Renal pelvis (tissue), 4 donors: Measurements from ENCODE around the gene PFDN6. TPM values are rescaled to one million over a fixed set of nuclear protein-coding genes. Genes with fewer than 3 reads are reported as not detected.
A peak's percentile ranks its signal among the peaks of the same experiment; 100 is the strongest.

Source experiments
- DNase-seq: peaks from one replicate; pipeline ENCODE4 v3.0.0-alpha.2; 2013
- polyA plus RNA-seq, 3 donors: library from polyadenylated mRNA; unstranded; fragments of 120-200 nt; gene quantifications; one replicate each; pipeline ENCODE4 v1.2.1, GENCODE V29; 2013; ENCODE audit not compliant: insufficient read length in 3 of 3

PFDN6 gene
- polyA plus RNA-seq, 3 donors = 74.9 to 83.0 (median 75.8) TPM

GRCh38 chr6:33289784-33290315 lies 449 bp downstream of the PFDN6 start:
- DNase-seq = no peak

GRCh38 chr6:33290459-33290858 lies 1.1 kb downstream of the PFDN6 start:
- no peak for DNase-seq

GRCh38 chr6:33292996-33293682 lies 3.7 kb downstream of the PFDN6 start:
- no peak for DNase-seq

GRCh38 chr6:33294086-33294823 lies 4.9 kb downstream of the PFDN6 start:
- no peak for DNase-seq

GRCh38 chr6:33295621-33296369 lies 6.4 kb downstream of the PFDN6 start:
- DNase-seq = no peak

- DNase-seq = no peak
Measured at GRCh38 chr6:33296797-33297405, 7.5 kb downstream of the PFDN6 start.

- DNase-seq = peak; percentile 38
Measured at GRCh38 chr6:33297406-33297955, 8.1 kb downstream of the PFDN6 start.

GRCh38 chr6:33297956-33298772 lies 8.8 kb downstream of the PFDN6 start:
- DNase-seq = peak; percentile 77

GRCh38 chr6:33298773-33299236 lies 9.4 kb downstream of the PFDN6 start, which contains the start of gene RGL2:
TSS of gene RGL2 (minus strand) at chr6:33298942. CDS start at chr6:33298610, 332 bp downstream.
- peak; percentile 69 for DNase-seq

GRCh38 chr6:33299237-33299944 lies 10.0 kb downstream of the PFDN6 start:
- peak; percentile 93 for DNase-seq

GRCh38 chr6:33301877-33302276 lies 12.5 kb downstream of the PFDN6 start:
- no peak for DNase-seq

GRCh38 chr6:33304216-33304615 lies 14.8 kb downstream of the PFDN6 start:
- DNase-seq = no peak

GRCh38 chr6:33305052-33305451 lies 15.7 kb downstream of the PFDN6 start:
- DNase-seq = no peak

GRCh38 chr6:33306356-33306755 lies 17.0 kb downstream of the PFDN6 start:
- DNase-seq = no peak

- peak; percentile 57 for DNase-seq
Measured at GRCh38 chr6:33312361-33313104, 23.1 kb downstream of the PFDN6 start.

GRCh38 chr6:33313105-33313708 lies 23.8 kb downstream of the PFDN6 start:
- peak; percentile 35 for DNase-seq

GRCh38 chr6:33313709-33314514 lies 24.5 kb downstream of the PFDN6 start, which contains the start of gene TAPBP:
TSS of gene TAPBP (minus strand) at chr6:33314078. CDS start at chr6:33314041, 37 bp downstream.
- DNase-seq = peak; percentile 66

GRCh38 chr6:33314515-33314942 lies 25.1 kb downstream of the PFDN6 start:
- peak; percentile 70 for DNase-seq
